ENCODE results near the gene HS2ST1. TPM values are rescaled to one million over a fixed set of nuclear protein-coding genes. Genes with fewer than 3 reads are reported as not detected.
"Not testable (repeated sequence)": the region's sequence is repeated elsewhere in the genome, so short reads cannot be mapped to it uniquely, and the experiment has no call there.

Gene HS2ST1
- total RNA-seq: 28.9 and 38.2 TPM in 2 replicates
- 15.9 TPM for polyA plus RNA-seq (2012)

GRCh38 chr1:86914601-86914997, at the start of gene HS2ST1:
HS2ST1 (plus strand) TSS chr1:86914635.
- DNase-seq (ENCODE audit: low read depth): no peak

- DNase-seq (ENCODE audit: low read depth): no peak
Observed at GRCh38 chr1:86865973-86866637, 48.3 kb upstream of the HS2ST1 start.

GRCh38 chr1:86866665-86867064, 47.8 kb upstream of the HS2ST1 start:
- peak; percentile 4 for DNase-seq (ENCODE audit: low read depth)

GRCh38 chr1:86867278-86867677, 47.2 kb upstream of the HS2ST1 start:
- not testable (repeated sequence) for DNase-seq (ENCODE audit: low read depth)

- DNase-seq (ENCODE audit: low read depth): no peak
Observed at GRCh38 chr1:86868477-86868876, 46.0 kb upstream of the HS2ST1 start.

GRCh38 chr1:86871001-86871400, 43.4 kb upstream of the HS2ST1 start:
- no peak for DNase-seq (ENCODE audit: low read depth)

GRCh38 chr1:86872086-86872485, 42.3 kb upstream of the HS2ST1 start:
- no peak for DNase-seq (ENCODE audit: low read depth)

- DNase-seq (ENCODE audit: low read depth): no peak
Observed at GRCh38 chr1:86875722-86876121, 38.7 kb upstream of the HS2ST1 start.

GRCh38 chr1:86887479-86888162, 26.8 kb upstream of the HS2ST1 start:
- DNase-seq (ENCODE audit: low read depth): no peak

GRCh38 chr1:86888327-86888726, 26.1 kb upstream of the HS2ST1 start:
- DNase-seq (ENCODE audit: low read depth): no peak

GRCh38 chr1:86899401-86899800, 15.0 kb upstream of the HS2ST1 start:
- not testable (repeated sequence) for DNase-seq (ENCODE audit: low read depth)

GRCh38 chr1:86905875-86906274, 8.6 kb upstream of the HS2ST1 start:
- no peak for DNase-seq (ENCODE audit: low read depth)

- no peak for DNase-seq (ENCODE audit: low read depth)
Observed at GRCh38 chr1:86906419-86906818, 8.0 kb upstream of the HS2ST1 start.

- no peak for DNase-seq (ENCODE audit: low read depth)
Observed at GRCh38 chr1:86912281-86912900, 2.0 kb upstream of the HS2ST1 start.

- no peak for DNase-seq (ENCODE audit: low read depth)
Observed at GRCh38 chr1:86913399-86913895, 988 bp upstream of the HS2ST1 start.

- peak; percentile 100 for DNase-seq (ENCODE audit: low read depth)
Observed at GRCh38 chr1:86913896-86914600, 387 bp upstream of the HS2ST1 start, which contains the start of gene SELENOF. SELENOF (minus strand) TSS chr1:86914126; CDS start chr1:86914111, 15 bp downstream.

GRCh38 chr1:86914998-86915736, 732 bp downstream of the HS2ST1 start:
- peak; percentile 69 for DNase-seq (ENCODE audit: low read depth)

GRCh38 chr1:86915737-86916235, 1.4 kb downstream of the HS2ST1 start:
- DNase-seq (ENCODE audit: low read depth): peak; percentile 10

GRCh38 chr1:86916752-86917151, 2.3 kb downstream of the HS2ST1 start:
- DNase-seq (ENCODE audit: low read depth): no peak

GRCh38 chr1:86922445-86922844, 8.0 kb downstream of the HS2ST1 start:
- no peak for DNase-seq (ENCODE audit: low read depth)
